Ectodermal cell (in vitro differentiated cells): ENCODE measurements around the gene KCNS3. TPM values are rescaled to one million over a fixed set of nuclear protein-coding genes. Genes with fewer than 3 reads are reported as not detected.

Experiments used
- H3K27ac ChIP-seq: 2 replicates; pipeline ENCODE4 v1.7.0; 2013; ENCODE audit warnings: mild to moderate bottlenecking, low read depth, low read length; ENCODE audit not compliant: insufficient read depth, poor library complexity, severe bottlenecking
- H3K27me3 ChIP-seq: 2 replicates; pipeline ENCODE4 v1.7.0; 2013; ENCODE audit warnings: mild to moderate bottlenecking, low read length; ENCODE audit not compliant: insufficient read depth, control insufficient read depth, poor library complexity, severe bottlenecking
- H3K36me3 ChIP-seq: one replicate; pipeline ENCODE4 v1.7.0; 2013; ENCODE audit warnings: low read length; ENCODE audit not compliant: control insufficient read depth, insufficient read depth
- H3K4me1 ChIP-seq: one replicate; pipeline ENCODE4 v1.7.0; 2013; ENCODE audit warnings: low read length; ENCODE audit not compliant: control insufficient read depth, insufficient read depth
- H3K4me3 ChIP-seq: 2 replicates; pipeline ENCODE4 v1.7.0; 2013; ENCODE audit warnings: low read depth, low read length, control low read depth; ENCODE audit not compliant: insufficient read depth
- H3K9me3 ChIP-seq: 2 replicates; pipeline ENCODE4 v1.7.0; 2013; ENCODE audit warnings: mild to moderate bottlenecking, low read length, moderate library complexity; ENCODE audit not compliant: control insufficient read depth
- WGBS, 2 experiments: methylation state at CpG; one replicate each; pipeline ENCODE4 v1.1.7; 2013; ENCODE audit warnings: missing lambda C conversion rate in 2 of 2; 5-methylcytosine and 5-hydroxymethylcytosine counted together
- polyA plus RNA-seq, 4 experiments: library from polyadenylated mRNA; stranded (reverse); fragments of 50-300 nt; gene quantifications; one replicate each; pipeline ENCODE4 v1.2.3, GENCODE V29; 2013

Gene KCNS3
- 6.8 TPM for polyA plus RNA-seq (2013, experiment 1 of 4)
- polyA plus RNA-seq (2013, experiment 2 of 4): 8.3 TPM
- 7.1 TPM for polyA plus RNA-seq (2013, experiment 3 of 4)
- 7.2 TPM for polyA plus RNA-seq (2013, experiment 4 of 4)

GRCh38 chr2:17878281-17879136 is at the start of gene KCNS3:
Gene KCNS3 (plus strand): TSS chr2:17878667. CDS start chr2:17931009, 52,342 bp downstream.
- Histone ChIP-seq H3K27me3 (peaks cover 57% of the 10 kb centered on the region), H3K9me3 (no peaks in the 10 kb centered on the region), H3K36me3 (no peaks in the 10 kb centered on the region), H3K4me1 (no peaks in the 10 kb centered on the region), H3K4me3 (peak within 1 kb of the TSS; percentile 62), H3K27ac (no peak within 1 kb of the TSS)
- 0% methylated on average over 106 of the region's 106 CpGs for WGBS, 2 experiments

- Histone ChIP-seq H3K9me3 (no peaks in the 10 kb centered on the region), H3K27ac (no peak overlapping the region), H3K27me3 (peaks cover 23% of the 10 kb centered on the region), H3K4me3 (no peak overlapping the region), H3K4me1 (no peaks in the 10 kb centered on the region), H3K36me3 (no peaks in the 10 kb centered on the region)
- WGBS, 2 experiments: 19 to 22% methylated on average over 37 of the region's 37 CpGs
Observed at GRCh38 chr2:17830053-17831034, 48.1 kb upstream of the KCNS3 start.

- H3K27me3 ChIP-seq: peaks cover 7% of the 10 kb centered on the region
- H3K36me3 ChIP-seq: no peaks in the 10 kb centered on the region
- WGBS, 2 experiments: 49 to 63% methylated on average over 2 of the region's 2 CpGs
- no peaks in the 10 kb centered on the region for H3K4me1 ChIP-seq
- no peaks in the 10 kb centered on the region for H3K9me3 ChIP-seq
- H3K27ac ChIP-seq: no peak overlapping the region
- no peak overlapping the region for H3K4me3 ChIP-seq
Observed at GRCh38 chr2:17835516-17835915, 43.0 kb upstream of the KCNS3 start.

- 99 to 100% methylated on average over 2 of the region's 2 CpGs for WGBS, 2 experiments
- H3K4me1 ChIP-seq: no peaks in the 10 kb centered on the region
- H3K27ac ChIP-seq: no peak overlapping the region
- no peak overlapping the region for H3K4me3 ChIP-seq
- H3K27me3 ChIP-seq: no peaks in the 10 kb centered on the region
- no peaks in the 10 kb centered on the region for H3K36me3 ChIP-seq
- no peaks in the 10 kb centered on the region for H3K9me3 ChIP-seq
Observed at GRCh38 chr2:17839959-17840358, 38.5 kb upstream of the KCNS3 start.

- H3K9me3 ChIP-seq: no peaks in the 10 kb centered on the region
- no peaks in the 10 kb centered on the region for H3K36me3 ChIP-seq
- WGBS, 2 experiments: 68 to 76% methylated on average over 2 of the region's 2 CpGs
- H3K4me1 ChIP-seq: no peaks in the 10 kb centered on the region
- no peak overlapping the region for H3K27ac ChIP-seq
- no peak overlapping the region for H3K4me3 ChIP-seq
- no peaks in the 10 kb centered on the region for H3K27me3 ChIP-seq
Observed at GRCh38 chr2:17843457-17843856, 35.0 kb upstream of the KCNS3 start.

- 93% methylated on average over 7 of the region's 7 CpGs for WGBS, 2 experiments
- Histone ChIP-seq H3K36me3 (no peaks in the 10 kb centered on the region), H3K27ac (no peak overlapping the region), H3K9me3 (no peaks in the 10 kb centered on the region), H3K4me1 (peaks cover 13% of the 10 kb centered on the region), H3K27me3 (no peaks in the 10 kb centered on the region), H3K4me3 (no peak overlapping the region)
Observed at GRCh38 chr2:17845806-17846205, 32.7 kb upstream of the KCNS3 start.

- no peaks in the 10 kb centered on the region for H3K27me3 ChIP-seq
- no peaks in the 10 kb centered on the region for H3K9me3 ChIP-seq
- WGBS, 2 experiments: 86 to 92% methylated on average over 2 to 3 of the region's 3 CpGs
- no peak overlapping the region for H3K4me3 ChIP-seq
- H3K4me1 ChIP-seq: peaks cover 13% of the 10 kb centered on the region
- H3K27ac ChIP-seq: no peak overlapping the region
- no peaks in the 10 kb centered on the region for H3K36me3 ChIP-seq
Observed at GRCh38 chr2:17846676-17847075, 31.8 kb upstream of the KCNS3 start.

- WGBS, 2 experiments: 92 to 94% methylated on average over 2 of the region's 2 CpGs
- no peaks in the 10 kb centered on the region for H3K9me3 ChIP-seq
- H3K4me3 ChIP-seq: no peak overlapping the region
- no peaks in the 10 kb centered on the region for H3K27me3 ChIP-seq
- no peak overlapping the region for H3K27ac ChIP-seq
- H3K36me3 ChIP-seq: no peaks in the 10 kb centered on the region
- H3K4me1 ChIP-seq: peaks cover 13% of the 10 kb centered on the region
Observed at GRCh38 chr2:17847236-17847635, 31.2 kb upstream of the KCNS3 start.

- no peaks in the 10 kb centered on the region for H3K9me3 ChIP-seq
- no peaks in the 10 kb centered on the region for H3K36me3 ChIP-seq
- no peak overlapping the region for H3K4me3 ChIP-seq
- WGBS, 2 experiments: 64 to 66% methylated on average over 5 of the region's 5 CpGs
- H3K4me1 ChIP-seq: peaks cover 13% of the 10 kb centered on the region
- no peaks in the 10 kb centered on the region for H3K27me3 ChIP-seq
- no peak overlapping the region for H3K27ac ChIP-seq
Observed at GRCh38 chr2:17849275-17849674, 29.2 kb upstream of the KCNS3 start.

- WGBS, 2 experiments: 91% methylated on average over 4 of the region's 4 CpGs
- no peaks in the 10 kb centered on the region for H3K27me3 ChIP-seq
- peaks cover 13% of the 10 kb centered on the region for H3K4me1 ChIP-seq
- H3K36me3 ChIP-seq: no peaks in the 10 kb centered on the region
- H3K27ac ChIP-seq: no peak overlapping the region
- H3K9me3 ChIP-seq: no peaks in the 10 kb centered on the region
- no peak overlapping the region for H3K4me3 ChIP-seq
Observed at GRCh38 chr2:17850151-17850550, 28.3 kb upstream of the KCNS3 start.
